NCI-H446 treated with DMSO at 0.1 percent for 48 hours (cell line): ENCODE measurements around the gene CDH4.

ENCODE experiments used
- DNase-seq: peaks from one replicate; lab custom pipeline; 2025; lab: John Stamatoyannopoulos, UW

Gene CDH4

DNA sequence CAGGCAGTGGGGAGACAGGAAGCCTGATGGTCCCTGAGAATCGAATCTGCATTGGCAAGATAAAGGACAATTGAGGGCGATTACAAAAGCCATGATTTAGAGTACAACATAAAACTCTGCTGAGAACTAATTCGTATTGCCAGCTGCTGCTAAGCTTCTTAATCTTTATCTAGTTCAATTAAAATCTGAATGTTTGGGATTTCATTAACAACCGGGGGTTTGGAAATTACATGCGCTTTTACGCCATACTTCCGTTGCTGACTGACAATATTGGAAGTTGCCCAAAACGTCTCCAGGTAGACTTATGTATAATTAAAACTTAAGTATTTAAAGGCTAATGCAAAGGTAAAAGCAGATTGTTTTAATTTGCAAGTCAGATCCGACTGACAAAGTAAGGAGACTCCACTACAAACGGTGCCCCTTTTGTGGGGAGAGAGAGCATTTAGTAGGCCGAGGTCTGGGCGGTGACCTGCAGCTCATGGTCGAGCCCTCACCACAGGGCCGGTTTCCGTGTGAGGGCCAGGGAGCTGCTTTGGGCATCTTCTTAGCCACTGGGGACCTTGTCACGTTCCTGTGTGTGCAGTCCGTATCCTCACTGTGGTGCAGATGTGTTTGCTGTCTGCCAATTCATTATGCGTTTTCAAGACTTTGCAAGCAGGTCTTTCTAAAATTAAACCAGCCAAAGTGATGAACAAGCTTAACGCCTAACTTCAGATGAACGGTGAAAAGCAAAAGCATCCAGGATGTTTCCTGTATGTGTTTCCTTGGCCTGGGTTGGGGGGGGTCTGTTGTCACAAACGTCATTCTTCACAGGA is 49.9 kb downstream of the CDH4 start:
- no peak for DNase-seq

DNA sequence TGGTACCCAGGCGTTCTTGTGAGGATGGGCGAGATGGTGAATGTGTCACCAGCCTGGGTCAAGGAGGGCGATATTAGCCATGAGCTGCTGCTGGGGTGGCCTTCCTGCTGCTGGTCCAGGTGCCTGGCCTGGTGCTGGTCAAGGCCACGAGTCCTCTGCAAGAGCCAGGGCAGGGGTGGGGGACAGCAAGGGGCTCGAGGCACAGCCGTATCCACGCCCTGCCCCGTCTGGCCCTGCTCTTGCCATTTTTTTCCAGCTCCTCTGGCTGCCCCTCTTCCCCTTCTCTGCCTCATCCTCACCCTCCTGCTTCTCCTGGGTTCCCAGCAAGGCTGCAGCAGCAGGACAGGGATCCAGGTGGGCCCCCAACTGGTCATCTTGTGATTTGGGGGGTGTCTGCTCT is 51.2 kb downstream of the CDH4 start:
- no peak for DNase-seq

DNA sequence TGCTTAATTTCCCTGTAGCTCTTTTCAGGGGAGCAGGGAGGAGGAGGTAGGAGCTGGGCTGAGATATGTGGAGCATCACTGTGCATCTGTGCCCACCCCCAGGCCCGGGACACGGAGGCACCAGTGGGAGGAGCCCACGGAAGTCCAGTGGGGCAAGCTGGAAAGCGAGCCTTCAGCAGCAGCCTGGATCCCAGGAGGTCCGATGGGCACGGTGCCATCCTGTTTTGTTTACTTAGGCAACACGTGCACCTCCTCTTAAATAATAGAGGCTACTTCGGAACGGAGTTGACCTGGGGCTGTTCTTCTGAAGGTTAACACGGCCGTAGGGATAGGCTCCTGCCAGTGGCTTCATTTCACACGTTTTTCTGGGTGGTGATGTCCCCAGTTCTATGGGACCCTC is 51.6 kb downstream of the CDH4 start:
- no peak for DNase-seq

- DNase-seq = no peak
Measured at GRCh38 chr20:61304750-61305149, 52.7 kb downstream of the CDH4 start.

- no peak for DNase-seq
Measured at GRCh38 chr20:61306937-61307475, 54.9 kb downstream of the CDH4 start.

DNA sequence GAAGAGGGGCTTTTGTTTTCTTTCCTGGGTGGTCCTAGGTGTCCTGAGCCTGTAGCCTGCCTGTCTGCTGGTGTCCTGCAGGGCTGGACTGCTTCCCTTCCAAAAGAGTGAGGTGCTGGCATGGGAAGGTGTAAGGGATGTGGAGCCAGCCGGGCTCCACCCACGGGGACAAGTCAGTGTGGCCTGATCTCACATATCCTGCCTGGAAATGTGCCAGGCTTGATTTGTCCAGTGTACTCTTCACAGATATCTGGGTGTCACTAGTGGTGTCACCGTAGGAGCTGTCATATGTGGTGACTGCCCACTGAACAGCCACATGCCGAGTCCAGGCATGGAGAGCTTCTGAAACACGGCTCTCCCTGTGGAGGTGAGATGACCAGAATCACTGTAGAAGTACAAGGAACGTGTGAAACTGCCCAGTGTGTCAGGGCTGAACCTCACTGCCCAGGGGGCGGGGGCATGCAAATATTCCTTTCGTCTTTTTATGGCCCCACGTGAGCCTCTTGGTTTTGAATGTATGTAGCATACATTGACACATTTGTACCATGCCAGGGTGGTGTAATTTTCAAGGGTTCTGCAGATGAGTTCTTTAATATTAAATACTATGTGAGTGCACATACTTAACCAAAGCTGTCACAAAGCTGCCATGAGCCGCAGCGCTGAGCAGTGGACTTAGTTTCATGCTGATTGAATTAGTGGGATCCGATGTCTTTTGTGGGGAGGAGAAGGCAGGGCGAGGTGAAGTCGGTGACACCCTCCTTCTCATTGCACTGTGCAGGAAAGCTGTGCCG is 55.8 kb downstream of the CDH4 start:
- no peak for DNase-seq

DNA sequence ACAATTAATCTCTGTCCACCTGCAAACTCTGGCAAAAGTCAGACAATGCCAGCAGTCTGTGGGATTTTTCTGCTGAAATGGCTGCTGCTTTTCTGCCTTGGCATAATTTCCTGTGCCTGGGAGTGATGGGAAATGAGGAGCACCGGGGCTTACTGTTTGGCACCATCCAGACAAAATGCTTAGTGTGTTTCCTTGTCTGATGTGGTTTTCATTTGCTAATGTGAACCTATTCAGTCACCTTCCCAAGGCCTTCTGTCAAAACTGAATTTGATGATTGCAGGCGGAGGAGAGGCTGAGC is 56.4 kb downstream of the CDH4 start:
- no peak for DNase-seq

GRCh38 chr20:61310954-61311353 is 58.9 kb downstream of the CDH4 start:
- DNase-seq = no peak

DNA sequence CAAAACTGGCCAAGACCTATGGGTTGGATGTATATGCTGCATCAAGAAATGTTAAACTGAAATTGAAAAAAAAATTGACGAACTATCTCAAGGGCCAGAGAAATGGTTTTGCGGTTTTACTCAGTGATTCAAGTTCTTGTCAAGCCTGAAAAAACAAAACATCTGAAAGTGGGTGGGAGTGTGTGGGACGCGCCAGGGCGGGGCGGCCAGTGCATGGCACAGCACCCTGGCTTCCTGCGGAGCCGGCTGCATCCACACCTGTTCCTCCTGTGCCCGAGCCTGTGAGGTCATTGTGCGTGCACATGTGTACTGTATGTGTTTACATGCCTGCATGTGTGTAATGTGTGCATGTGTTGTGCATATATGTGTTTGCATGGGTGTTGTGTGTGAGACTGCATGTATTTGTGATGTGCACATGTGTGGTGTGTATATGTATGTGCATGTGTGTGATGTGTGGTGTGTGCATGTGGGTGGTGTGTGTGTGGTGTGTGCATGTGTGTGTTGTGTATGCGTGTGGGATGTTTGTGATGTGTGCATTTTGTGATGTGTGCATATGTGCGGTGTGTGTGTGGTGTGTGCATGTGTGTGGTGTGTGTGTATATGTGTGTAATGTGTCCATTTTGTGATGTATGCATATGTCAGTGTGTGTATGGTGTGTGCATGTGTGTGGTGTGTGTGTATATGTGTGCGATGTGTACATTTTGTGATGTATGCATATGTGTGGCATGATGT is 59.8 kb downstream of the CDH4 start:
- DNase-seq = no peak

- no peak for DNase-seq
Measured at GRCh38 chr20:61312925-61313324, 60.9 kb downstream of the CDH4 start.

DNA sequence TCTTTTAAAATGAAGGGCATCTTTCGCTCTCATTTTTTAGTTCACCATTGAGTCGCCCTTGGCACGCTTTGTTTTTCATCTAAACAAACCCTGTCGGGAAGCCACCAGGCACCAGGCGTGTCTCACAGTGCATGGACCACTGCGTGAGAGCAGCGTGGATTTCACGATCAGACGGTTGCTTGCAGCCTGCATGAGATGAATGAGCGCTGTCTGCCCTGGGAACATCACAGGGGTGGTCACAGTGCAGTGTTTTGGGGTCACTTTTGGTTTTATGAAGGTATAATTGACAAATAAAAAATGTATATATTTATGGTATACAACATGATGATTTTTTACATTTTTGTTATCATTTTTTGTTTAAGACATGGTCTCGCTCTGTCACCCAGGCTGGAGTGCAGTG is 61.3 kb downstream of the CDH4 start:
- DNase-seq = no peak

DNA sequence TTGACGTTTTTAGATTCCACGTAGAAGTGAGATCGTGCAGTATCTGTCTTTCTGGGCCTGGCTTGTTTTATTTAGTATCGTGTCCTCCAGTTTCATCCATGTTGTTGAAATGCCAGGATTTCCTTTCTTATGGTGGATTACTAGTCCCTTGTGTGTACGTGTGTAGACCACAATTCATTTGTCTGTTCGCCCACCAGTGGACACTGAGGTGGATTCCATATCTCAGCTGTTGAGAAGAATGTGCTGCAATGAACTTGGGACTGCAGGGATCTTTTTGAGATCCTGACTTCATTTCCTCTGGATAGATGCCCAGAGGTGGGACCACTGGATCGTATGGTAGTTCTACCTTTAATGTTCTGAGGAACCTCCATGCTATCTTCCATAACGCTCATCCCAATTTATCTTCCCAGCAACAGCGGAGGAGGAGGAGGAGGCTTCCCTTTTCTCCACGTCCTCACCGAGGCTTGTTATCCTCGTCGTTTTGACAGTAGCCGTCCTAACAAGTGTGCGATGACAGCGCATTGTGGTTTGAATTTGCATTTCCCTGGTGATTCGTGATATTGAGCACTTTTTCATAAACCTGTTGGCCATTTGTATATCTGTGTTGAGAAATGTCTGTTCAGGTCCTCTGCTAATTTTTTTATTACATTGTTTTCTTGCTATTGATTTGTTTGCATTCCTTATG is 62.4 kb downstream of the CDH4 start:
- DNase-seq = no peak

GRCh38 chr20:61315319-61315718 is 63.3 kb downstream of the CDH4 start:
- no peak for DNase-seq

GRCh38 chr20:61316346-61316745 is 64.3 kb downstream of the CDH4 start:
- DNase-seq = no peak

DNA sequence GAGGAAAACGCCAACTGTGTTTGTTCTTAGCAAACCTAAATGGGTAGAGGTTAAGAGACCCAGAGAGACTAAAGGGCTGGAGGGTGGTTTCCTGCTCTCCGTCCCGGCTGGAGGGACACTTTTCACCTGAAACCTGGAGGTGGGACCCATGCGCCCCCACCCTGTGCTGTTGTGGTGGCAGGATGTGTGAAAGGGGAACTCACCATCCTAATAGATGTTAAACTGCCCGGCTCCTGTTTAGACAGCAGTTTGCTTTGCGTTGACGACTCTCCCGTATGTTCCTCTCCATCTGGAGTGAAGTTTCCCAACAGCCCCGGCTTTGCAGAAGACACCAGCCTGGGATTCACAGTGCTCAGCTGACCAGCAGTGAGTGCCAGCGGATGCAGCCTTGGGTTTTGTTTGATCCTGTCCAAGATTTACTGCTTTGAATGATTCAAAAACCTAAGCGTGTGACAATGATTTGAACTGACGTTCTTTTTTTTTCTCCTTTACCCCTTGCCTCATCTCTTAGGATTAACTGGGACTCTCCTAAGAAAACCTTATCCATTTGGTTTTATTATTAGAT is 66.0 kb downstream of the CDH4 start:
- DNase-seq = no peak

DNA sequence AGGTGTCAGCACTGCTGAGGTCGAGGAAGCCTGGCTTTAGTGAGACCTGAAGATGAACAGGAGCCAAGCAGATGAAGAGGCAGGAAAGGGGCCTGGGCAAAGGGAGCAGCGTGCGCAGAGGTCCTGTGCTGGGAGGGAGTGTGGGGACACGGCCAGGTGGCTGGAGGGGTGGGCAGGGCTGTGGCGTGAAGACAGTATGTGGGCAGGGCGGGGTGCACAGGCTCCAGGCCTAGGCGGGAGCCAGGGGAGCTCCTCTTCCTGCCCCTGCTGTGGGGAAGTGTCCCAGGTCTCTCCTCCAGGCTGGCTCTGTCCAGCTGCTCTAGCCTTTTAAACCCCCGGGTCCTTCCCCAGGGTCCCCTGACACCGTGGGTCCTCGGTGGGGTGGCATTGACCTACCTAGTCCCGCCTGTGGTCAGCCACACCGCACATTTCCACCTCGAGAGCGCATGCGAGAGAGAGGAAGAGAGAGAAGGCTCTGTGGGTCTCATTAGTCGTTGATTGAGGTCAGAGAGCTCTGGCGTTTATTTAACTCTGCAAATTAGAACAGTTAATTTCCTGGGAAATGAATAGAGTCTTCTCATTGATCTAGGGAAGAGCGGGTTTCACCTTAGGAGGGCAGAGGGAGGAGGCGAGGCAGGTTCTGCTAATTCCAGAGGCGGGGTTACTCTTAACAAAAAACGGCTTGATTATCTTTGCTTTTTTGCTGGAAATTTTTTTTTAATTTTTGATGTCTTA is 68.8 kb downstream of the CDH4 start:
- no peak for DNase-seq

DNA sequence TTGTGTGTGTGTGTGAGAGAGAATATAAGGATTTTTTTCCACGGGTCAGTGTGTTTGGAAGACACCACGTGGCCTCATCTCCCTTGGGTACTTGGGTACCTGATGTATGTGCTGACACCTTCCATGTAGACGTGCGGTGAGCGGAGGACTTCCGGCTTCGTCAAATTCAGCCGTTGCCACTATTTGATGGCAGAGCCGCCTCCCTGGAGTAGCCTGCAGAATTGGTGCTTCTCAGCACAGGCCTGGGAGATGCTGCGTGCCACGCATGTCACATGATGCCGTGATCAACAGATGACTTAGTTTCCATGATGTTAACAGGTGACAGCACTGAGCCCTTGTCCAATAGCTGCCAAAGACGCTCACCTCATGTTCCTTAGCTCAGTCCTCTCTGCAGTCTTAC is 69.4 kb downstream of the CDH4 start:
- DNase-seq = no peak

GRCh38 chr20:61322151-61322865 is 70.2 kb downstream of the CDH4 start:
- no peak for DNase-seq

DNA sequence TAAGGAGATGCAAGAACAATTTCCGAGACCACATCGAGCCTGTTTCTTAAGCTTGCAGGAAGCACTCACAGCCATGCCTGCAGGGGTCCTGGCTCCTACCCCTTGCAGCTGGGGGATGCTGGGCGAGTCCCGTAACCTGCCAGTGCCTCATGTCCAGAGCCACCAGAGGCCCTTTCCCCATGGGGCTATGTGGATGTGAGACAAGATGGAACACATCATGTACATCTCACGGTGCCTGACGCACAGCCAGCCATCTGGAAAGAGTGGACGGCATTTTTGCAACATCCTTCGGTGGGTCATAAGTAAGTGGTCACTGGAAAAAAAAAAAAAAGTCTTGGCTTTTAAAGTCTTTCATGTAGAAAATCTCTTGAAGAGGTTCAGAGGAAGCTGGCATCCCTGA is 72.8 kb downstream of the CDH4 start:
- DNase-seq = no peak

GRCh38 chr20:61325718-61326117 is 73.7 kb downstream of the CDH4 start:
- no peak for DNase-seq
